ENCODE measurements around the gene ALPK1. TPM values are rescaled to one million over a fixed set of nuclear protein-coding genes. Genes with fewer than 3 reads are reported as not detected.

ALPK1 gene
- total and polyA plus RNA-seq, 2 of the 8 experiments (the other 6 are each of a cell fraction or from before 2014, with no cell fraction given), result 0.08 to 0.43 TPM

DNA sequence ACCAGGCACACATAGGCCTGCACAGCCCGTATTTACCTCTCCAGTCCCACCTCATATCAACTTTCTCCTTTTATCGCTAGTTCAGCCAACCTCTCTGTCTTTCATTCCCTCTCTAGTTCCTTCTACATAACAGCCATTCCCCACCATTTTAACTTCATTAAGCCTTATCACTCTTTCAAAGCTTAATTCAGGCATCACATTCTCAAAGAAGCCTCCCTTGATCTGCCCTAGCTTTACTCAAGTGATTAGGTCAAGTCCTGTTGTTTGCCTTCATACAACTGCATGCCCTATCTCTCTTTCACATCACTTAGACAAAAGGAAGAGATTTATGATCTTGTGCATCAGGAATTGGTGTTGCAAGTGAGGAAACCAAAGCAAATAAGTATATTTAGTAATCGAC, 74.2 kb downstream of the ALPK1 start:
- no peaks in the 10 kb centered on the region for H3K79me2 ChIP-seq (ENCODE audit: control insufficient read depth in 1 of 2, insufficient read depth in 2 of 2, low read length in 2 of 2)
- no peak overlapping the region for H2BK12ac ChIP-seq (ENCODE audit: low read depth, low read length)
- no peak overlapping the region for H3K4ac ChIP-seq (replicated peaks; ENCODE audit: insufficient read length, low read depth, low read length)
- no peak overlapping the region for H4K5ac ChIP-seq (ENCODE audit: insufficient read length, low read depth, low read length)
- ChIA-PET CTCF (ENCODE audit: partially characterized antibody) (interaction anchor here (1.1 to 1.4 kb wide), 4 partner anchors 21 to 150 kb away, joined by 3 read pairs; no protein-coding TSS in a partner anchor), POLR2A (ENCODE audit: partially characterized antibody) (interaction anchor here (3.0 kb wide), 1 partner anchor 10 kb away, joined by 11 read pairs; no protein-coding TSS in a partner anchor)
- H2AFZ ChIP-seq (ENCODE audit: low read length), result peak overlapping the region; percentile 63; the same call in 1 of the 2 replicates
- no peak overlapping the region for H4K8ac ChIP-seq (ENCODE audit: extremely low read depth, insufficient read depth, low read length)
- no peak overlapping the region for H3K23ac ChIP-seq (ENCODE audit: insufficient read length)
- no peak overlapping the region for H3K56ac ChIP-seq (replicated peaks; ENCODE audit: insufficient read length, low read depth, low read length)
- H2BK5ac ChIP-seq (ENCODE audit: low read depth, low read length), result no peak overlapping the region
- H3K9me3 ChIP-seq (ENCODE audit: insufficient read depth in 2 of 2, low read depth in 1 of 2, low read length in 1 of 2), result no peaks in the 10 kb centered on the region; a peak in 1 of 4 replicates
- no peaks in the 10 kb centered on the region for H3K79me1 ChIP-seq (ENCODE audit: low read depth, low read length)
- no peak overlapping the region for H2AK5ac ChIP-seq (ENCODE audit: low read depth, low read length)
- FAIRE-seq (peak; percentile 32), DNase-seq (ENCODE audit: low read depth in 1 of 2, low spot score in 2 of 2) (no peak)
- H3K36me3 ChIP-seq (ENCODE audit: control insufficient read depth in 2 of 4, insufficient read depth in 4 of 4, low read length in 3 of 4), result no peaks in the 10 kb centered on the region
- no peak overlapping the region for H3K4me3 ChIP-seq (ENCODE audit: extremely low read depth in 1 of 4, insufficient read depth in 2 of 4, low read depth in 3 of 4, low read length in 4 of 4)
- WGBS, 2 experiments (ENCODE audit: extremely low coverage in 1 of 2, insufficient coverage in 1 of 2, insufficient read length in 1 of 2, insufficient replicate concordance in 2 of 2, low coverage in 1 of 2, low lambda C conversion rate in 2 of 2, missing lambda C conversion rate in 1 of 2), result 89% methylated on average over 3 of the region's 3 CpGs; no CpG with 5 or more reads in 1 of the 2 experiments
- H2BK15ac ChIP-seq (ENCODE audit: low read length), result no peak overlapping the region
- no peak overlapping the region for H3K4me2 ChIP-seq (ENCODE audit: insufficient read depth in 1 of 2, low read depth in 2 of 2, low read length in 2 of 2)
- H2BK20ac ChIP-seq (ENCODE audit: low read length), result no peak overlapping the region
- H3K14ac ChIP-seq (ENCODE audit: insufficient read length), result no peak overlapping the region
- H3K27me3 ChIP-seq (replicated peaks in 1 of 4; ENCODE audit: control insufficient read depth in 3 of 4, extremely low read depth in 1 of 4, insufficient read depth in 3 of 4, low read length in 3 of 4), result no peaks in the 10 kb centered on the region
- H4K91ac ChIP-seq (replicated peaks; ENCODE audit: insufficient read length, low read length), result no peak overlapping the region
- H3K9ac ChIP-seq (replicated peaks in 1 of 4; ENCODE audit: extremely low read depth in 1 of 4, low read depth in 3 of 4, low read length in 3 of 4), result no peak overlapping the region
- no peaks in the 10 kb centered on the region for H3K4me1 ChIP-seq (replicated peaks in 1 of 4; ENCODE audit: control insufficient read depth in 3 of 4, insufficient read depth in 4 of 4, low read length in 3 of 4)
- no peak overlapping the region for H3K18ac ChIP-seq (ENCODE audit: extremely low read depth, low read length)
- no peaks in the 10 kb centered on the region for H4K20me1 ChIP-seq (replicated peaks in 1 of 2; ENCODE audit: control insufficient read depth in 1 of 2, insufficient read depth in 2 of 2, low read length in 2 of 2)
- H3K23me2 ChIP-seq (ENCODE audit: low read depth, low read length), result no peaks in the 10 kb centered on the region
- H3K27ac ChIP-seq (ENCODE audit: low read depth, low read length), result no peak overlapping the region
- H2BK120ac ChIP-seq (replicated peaks; ENCODE audit: low read depth, low read length), result no peak overlapping the region
- TF ChIP-seq SP1 (IDR thresholded peaks at IDR 0.05; ENCODE audit: low read depth, low read length) (no peak), TEAD4 (IDR thresholded peaks at IDR 0.05; ENCODE audit: low read depth, low read length) (no peak), SIRT6 (IDR thresholded peaks at IDR 0.05; ENCODE audit: low read length) (no peak), RBBP5 (IDR thresholded peaks at IDR 0.05; ENCODE audit: borderline replicate concordance, low read depth, low read length) (no peak)
- TF ChIP-seq, protein P1, sequence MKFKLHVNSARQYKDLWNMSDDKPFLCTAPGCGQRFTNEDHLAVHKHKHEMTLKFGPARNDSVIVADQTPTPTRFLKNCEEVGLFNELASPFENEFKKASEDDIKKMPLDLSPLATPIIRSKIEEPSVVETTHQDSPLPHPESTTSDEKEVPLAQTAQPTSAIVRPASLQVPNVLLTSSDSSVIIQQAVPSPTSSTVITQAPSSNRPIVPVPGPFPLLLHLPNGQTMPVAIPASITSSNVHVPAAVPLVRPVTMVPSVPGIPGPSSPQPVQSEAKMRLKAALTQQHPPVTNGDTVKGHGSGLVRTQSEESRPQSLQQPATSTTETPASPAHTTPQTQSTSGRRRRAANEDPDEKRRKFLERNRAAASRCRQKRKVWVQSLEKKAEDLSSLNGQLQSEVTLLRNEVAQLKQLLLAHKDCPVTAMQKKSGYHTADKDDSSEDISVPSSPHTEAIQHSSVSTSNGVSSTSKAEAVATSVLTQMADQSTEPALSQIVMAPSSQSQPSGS (IDR thresholded peaks at IDR 0.05; ENCODE audit: low read length), result no peak
